Inflammatory macrophage treated with lipopolysaccharide for 4 hours (primary cell): Measurements from ENCODE around the gene RAB15.

ENCODE experiments used
- DNase-seq: peaks from one replicate; pipeline ENCODE4 v3.0.0-alpha.2; 2020

The RAB15 gene

GRCh38 chr14:64899958-64900357 lies 72.2 kb downstream of the RAB15 start:
- DNase-seq, result no peak
